Measurements from ENCODE around the gene PTPRD.

GRCh38 chr9:8821910-8822666 lies 1790.7 kb downstream of the PTPRD start:
- TF ChIP-seq, protein P1, sequence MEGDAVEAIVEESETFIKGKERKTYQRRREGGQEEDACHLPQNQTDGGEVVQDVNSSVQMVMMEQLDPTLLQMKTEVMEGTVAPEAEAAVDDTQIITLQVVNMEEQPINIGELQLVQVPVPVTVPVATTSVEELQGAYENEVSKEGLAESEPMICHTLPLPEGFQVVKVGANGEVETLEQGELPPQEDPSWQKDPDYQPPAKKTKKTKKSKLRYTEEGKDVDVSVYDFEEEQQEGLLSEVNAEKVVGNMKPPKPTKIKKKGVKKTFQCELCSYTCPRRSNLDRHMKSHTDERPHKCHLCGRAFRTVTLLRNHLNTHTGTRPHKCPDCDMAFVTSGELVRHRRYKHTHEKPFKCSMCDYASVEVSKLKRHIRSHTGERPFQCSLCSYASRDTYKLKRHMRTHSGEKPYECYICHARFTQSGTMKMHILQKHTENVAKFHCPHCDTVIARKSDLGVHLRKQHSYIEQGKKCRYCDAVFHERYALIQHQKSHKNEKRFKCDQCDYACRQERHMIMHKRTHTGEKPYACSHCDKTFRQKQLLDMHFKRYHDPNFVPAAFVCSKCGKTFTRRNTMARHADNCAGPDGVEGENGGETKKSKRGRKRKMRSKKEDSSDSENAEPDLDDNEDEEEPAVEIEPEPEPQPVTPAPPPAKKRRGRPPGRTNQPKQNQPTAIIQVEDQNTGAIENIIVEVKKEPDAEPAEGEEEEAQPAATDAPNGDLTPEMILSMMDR (IDR thresholded peaks at IDR 0.05; ENCODE audit: low read depth, low read length, poor library complexity, severe bottlenecking): no peak
- TF ChIP-seq EZH2phosphoT487 (IDR thresholded peaks at IDR 0.05; ENCODE audit: borderline replicate concordance, low read length): no peak

All from DOHH2 (cell line).